Karpas-422 (cell line): ENCODE results near the gene EPC2. TPM values are rescaled to one million over a fixed set of nuclear protein-coding genes. Genes with fewer than 3 reads are reported as not detected.
"Not testable (repeated sequence)": the region's sequence is repeated elsewhere in the genome, so short reads cannot be mapped to it uniquely, and the experiment has no call there.

Experiments
- DNase-seq: peaks from one replicate; pipeline ENCODE4 v3.0.0-alpha.2; 2015
- H2AFZ ChIP-seq: fragments of 200-600 bp; sonication (generic); 2 replicates; pipeline ENCODE4 v1.6.1; 2014; ENCODE audit warnings: antibody characterized with exemption, low read length, mixed read lengths
- H3K27ac ChIP-seq: fragments of 200-600 bp; sonication (generic); 2 replicates; pipeline ENCODE4 v1.5.1; 2014; ENCODE audit warnings: mild to moderate bottlenecking, low read length, moderate library complexity
- H3K27me3 ChIP-seq: fragments of 200-600 bp; sonication (generic); 2 replicates; pipeline ENCODE4 v1.6.1; 2014; ENCODE audit warnings: low read length, mixed read lengths
- H3K36me3 ChIP-seq: fragments of 200-600 bp; sonication (generic); 2 replicates; pipeline ENCODE4 v1.6.1; 2014; ENCODE audit warnings: low read length, mixed read lengths; ENCODE audit not compliant: insufficient read depth
- H3K4me1 ChIP-seq: fragments of 200-600 bp; sonication (generic); 2 replicates; pipeline ENCODE4 v1.6.1; 2014; ENCODE audit warnings: mild to moderate bottlenecking, low read length, mixed read lengths
- H3K4me2 ChIP-seq: fragments of 200-600 bp; sonication (generic); 2 replicates; pipeline ENCODE4 v1.6.1; 2014; ENCODE audit warnings: low read length, low read depth, mild to moderate bottlenecking; ENCODE audit not compliant: poor library complexity, severe bottlenecking
- H3K4me3 ChIP-seq: fragments of 200-600 bp; sonication (generic); 2 replicates; pipeline ENCODE4 v1.5.1; 2014; ENCODE audit warnings: mild to moderate bottlenecking, antibody characterized with exemption, low read length, mixed read lengths
- H3K79me2 ChIP-seq: fragments of 200-600 bp; sonication (generic); 2 replicates; pipeline ENCODE4 v1.6.1; 2014; ENCODE audit warnings: mild to moderate bottlenecking, low read length, mixed read lengths
- H3K9ac ChIP-seq: fragments of 200-600 bp; sonication (generic); 2 replicates; pipeline ENCODE4 v1.6.0; 2014; ENCODE audit warnings: low read length
- H3K9me2 ChIP-seq: fragments of 200-600 bp; sonication (generic), shearing (Covaris generic); replicated peaks from 2 replicates; pipeline ENCODE4 v1.6.0; 2014; ENCODE audit warnings: mild to moderate bottlenecking, low read length, moderate library complexity; ENCODE audit not compliant: insufficient read depth
- H3K9me3 ChIP-seq: fragments of 300-700, 200-600 bp; sonication (generic); 2 replicates; pipeline ENCODE4 v1.6.1; 2014; ENCODE audit warnings: low read length, mixed read lengths
- H4K20me1 ChIP-seq: fragments of 200-600 bp; sonication (generic); 2 replicates; pipeline ENCODE4 v1.6.1; 2014; ENCODE audit warnings: mild to moderate bottlenecking, antibody characterized with exemption, low read length, low read depth; ENCODE audit not compliant: insufficient read depth
- total RNA-seq: library from RNA; depleted of rRNA; stranded (reverse); fragments of >200 nt; shearing (Covaris generic); gene quantifications from 2 replicates; pipeline ENCODE4 v1.2.3, GENCODE V29; 2014; ENCODE audit warnings: low replicate concordance

The EPC2 gene
- total RNA-seq, 1 experiment from 2014 or later: 30.3 TPM

DNA sequence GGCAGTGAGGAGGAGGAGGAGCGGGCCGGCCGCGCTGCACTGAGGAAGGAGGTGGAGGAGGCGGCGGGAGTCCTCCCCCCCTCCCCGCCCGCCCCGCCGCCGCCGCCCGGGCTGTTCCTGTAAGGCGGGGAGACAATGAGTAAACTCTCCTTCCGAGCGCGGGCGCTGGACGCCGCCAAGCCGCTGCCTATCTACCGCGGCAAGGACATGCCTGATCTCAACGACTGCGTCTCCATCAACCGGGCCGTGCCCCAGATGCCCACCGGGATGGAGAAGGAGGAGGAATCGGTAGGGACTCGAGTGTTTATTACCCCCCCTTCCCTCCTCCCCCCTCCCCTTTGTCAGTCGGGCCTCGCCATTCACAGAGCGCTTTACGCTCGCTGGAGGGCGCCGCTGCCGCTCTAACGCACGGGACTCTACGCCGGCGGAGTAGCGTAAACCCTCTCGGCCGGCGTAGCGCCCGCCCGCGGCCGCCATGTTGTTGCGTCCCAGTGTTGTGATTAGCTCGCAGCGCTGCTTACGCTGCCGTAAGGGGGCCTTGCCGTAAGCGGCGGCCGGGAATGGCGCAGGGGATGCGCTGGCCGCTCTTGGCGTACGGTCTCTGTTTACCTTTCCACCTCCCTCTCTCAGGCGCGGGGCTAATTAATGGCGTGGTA is 460 bp downstream of the EPC2 start:
- Histone ChIP-seq H3K4me1 (peaks cover 25% of the 10 kb centered on the region), H3K9me2 (no peaks in the 10 kb centered on the region), H2AFZ (no peak overlapping the region; the same call in 1 of the 2 replicates), H3K4me2 (peak overlapping the region; percentile 79), H3K27me3 (no peaks in the 10 kb centered on the region), H3K9ac (peak overlapping the region; percentile 95), H3K27ac (peak overlapping the region; percentile 76), H3K9me3 (no peaks in the 10 kb centered on the region), H3K36me3 (no peaks in the 10 kb centered on the region), H4K20me1 (peaks cover 24% of the 10 kb centered on the region), H3K79me2 (peaks cover 48% of the 10 kb centered on the region), H3K4me3 (peak overlapping the region; percentile 98)
- peak; percentile 97 for DNase-seq

DNA sequence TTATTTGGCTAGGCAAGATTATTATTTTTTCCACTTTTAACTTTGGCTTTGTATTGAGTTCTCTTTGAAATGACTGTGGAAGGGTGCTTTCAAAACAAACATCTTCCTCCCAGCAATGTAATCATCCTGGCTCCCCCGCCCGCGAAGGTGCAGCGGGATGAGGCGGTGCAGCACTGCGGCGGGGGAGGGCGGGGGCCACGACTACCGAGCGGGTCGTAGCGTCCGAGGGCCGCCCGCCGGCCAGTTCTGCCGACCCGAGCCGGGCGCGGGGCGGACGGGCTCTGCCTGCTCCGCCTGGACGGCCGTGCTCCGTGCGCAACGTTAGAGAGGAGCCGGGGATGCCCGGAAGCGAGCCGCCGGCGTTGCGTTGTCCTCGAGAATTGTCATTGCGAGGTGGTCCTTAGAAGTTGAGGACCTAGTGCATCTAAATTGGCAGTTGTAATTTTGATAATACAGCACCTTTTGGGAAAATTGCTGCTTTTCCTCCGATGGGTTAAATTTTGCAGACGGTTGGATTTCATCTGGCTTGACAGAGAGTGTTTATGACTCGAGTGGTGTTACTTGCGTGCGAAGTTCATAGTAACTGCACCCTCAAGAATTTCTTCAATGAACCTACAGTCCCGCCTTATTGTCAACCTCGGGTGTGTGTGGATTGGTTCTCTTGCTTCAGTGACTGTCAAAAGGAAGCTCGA is 1.1 kb downstream of the EPC2 start:
- Histone ChIP-seq H3K9me2 (no peaks in the 10 kb centered on the region), H4K20me1 (peaks cover 25% of the 10 kb centered on the region), H3K4me1 (peaks cover 31% of the 10 kb centered on the region)

GRCh38 chr2:148646231-148646559 is 1.6 kb downstream of the EPC2 start:
- no peak overlapping the region for H3K27ac ChIP-seq
- peak overlapping the region; percentile 98 for H3K4me3 ChIP-seq
- no peaks in the 10 kb centered on the region for H3K36me3 ChIP-seq
- H3K9ac ChIP-seq: peak overlapping the region; percentile 95
- no peak overlapping the region for H2AFZ ChIP-seq
- H3K4me2 ChIP-seq: peak overlapping the region; percentile 79
- H4K20me1 ChIP-seq: peaks cover 25% of the 10 kb centered on the region
- no peaks in the 10 kb centered on the region for H3K27me3 ChIP-seq
- H3K4me1 ChIP-seq: peaks cover 36% of the 10 kb centered on the region
- no peaks in the 10 kb centered on the region for H3K9me2 ChIP-seq
- H3K79me2 ChIP-seq: peaks cover 60% of the 10 kb centered on the region
- no peaks in the 10 kb centered on the region for H3K9me3 ChIP-seq
- DNase-seq: no peak

More for the DNA sequence above, 1.1 kb downstream of the EPC2 start:
- peak overlapping the region; percentile 95 for H3K9ac ChIP-seq
- DNase-seq: peak; percentile 92
- H3K79me2 ChIP-seq: peaks cover 55% of the 10 kb centered on the region
- peak overlapping the region; percentile 58 for H3K27ac ChIP-seq
- H3K36me3 ChIP-seq: no peaks in the 10 kb centered on the region
- no peaks in the 10 kb centered on the region for H3K27me3 ChIP-seq
- H2AFZ ChIP-seq: no peak overlapping the region
- H3K9me3 ChIP-seq: no peaks in the 10 kb centered on the region
- peak overlapping the region; percentile 98 for H3K4me3 ChIP-seq
- H3K4me2 ChIP-seq: peak overlapping the region; percentile 79

DNA sequence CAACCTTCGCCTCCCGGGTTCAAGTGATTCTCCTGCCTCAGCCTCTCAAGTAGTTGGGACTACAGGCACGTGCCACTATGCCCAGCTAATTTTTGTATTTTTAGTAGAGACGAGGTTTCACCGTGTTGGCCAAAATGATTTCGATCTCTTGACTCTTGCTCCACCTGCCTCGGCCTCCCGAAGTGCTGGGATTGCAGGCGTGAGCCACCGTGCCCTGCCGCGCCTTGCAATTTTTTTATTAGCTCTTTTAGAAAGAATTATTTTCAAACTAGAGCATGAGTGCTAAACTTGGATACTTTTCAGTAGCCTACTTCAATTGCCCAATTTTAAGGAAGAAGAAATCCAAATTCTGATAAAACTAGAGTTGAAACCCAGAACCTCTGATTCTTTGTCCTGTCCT is 3.2 kb downstream of the EPC2 start:
- not testable (repeated sequence) for H3K9me2 ChIP-seq, H3K9me3 ChIP-seq, DNase-seq, H2AFZ ChIP-seq, H3K36me3 ChIP-seq, H3K27me3 ChIP-seq, H3K4me3 ChIP-seq, H3K27ac ChIP-seq, H3K9ac ChIP-seq, H3K4me2 ChIP-seq
- H3K79me2 ChIP-seq: peaks cover 75% of the 10 kb centered on the region
- peaks cover 51% of the 10 kb centered on the region for H3K4me1 ChIP-seq
- H4K20me1 ChIP-seq: peaks cover 25% of the 10 kb centered on the region

GRCh38 chr2:148649936-148650335 is 5.4 kb downstream of the EPC2 start:
- Histone ChIP-seq H3K36me3 (no peaks in the 10 kb centered on the region), H3K79me2 (peaks cover 97% of the 10 kb centered on the region), H4K20me1 (peaks cover 25% of the 10 kb centered on the region), H3K9ac (no peak overlapping the region), H3K4me3 (no peak overlapping the region), H2AFZ (no peak overlapping the region), H3K4me1 (peaks cover 49% of the 10 kb centered on the region), H3K9me2 (no peaks in the 10 kb centered on the region), H3K4me2 (no peak overlapping the region), H3K9me3 (no peaks in the 10 kb centered on the region), H3K27me3 (no peaks in the 10 kb centered on the region), H3K27ac (no peak overlapping the region)
- no peak for DNase-seq

DNA sequence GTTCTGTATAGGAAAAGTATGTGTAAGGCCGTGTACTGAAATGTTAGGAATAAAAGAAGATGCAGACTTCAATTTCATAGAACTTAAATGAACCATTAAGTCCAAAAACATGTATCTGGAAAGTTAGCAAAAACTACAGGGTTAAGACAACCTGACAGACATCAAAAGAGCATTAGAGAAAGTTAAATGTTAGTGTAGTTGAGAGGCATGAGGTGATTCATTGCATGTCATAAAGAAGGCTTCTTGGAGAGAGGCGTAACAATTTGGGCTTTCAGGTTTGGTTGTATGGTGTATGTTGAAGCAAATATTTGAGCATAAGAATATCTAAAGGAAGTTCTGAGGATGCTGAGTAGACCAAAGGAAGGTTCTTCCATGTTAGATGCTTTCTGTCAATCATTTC is 6.3 kb downstream of the EPC2 start:
- DNase-seq: no peak
- H3K9ac ChIP-seq: no peak overlapping the region
- no peak overlapping the region for H3K4me3 ChIP-seq
- peak overlapping the region; percentile 43 for H3K4me2 ChIP-seq
- H3K27ac ChIP-seq: 0 out of 2 replicates have a peak overlapping the region, but pooled peaks have one; percentile 2
- H3K27me3 ChIP-seq: no peaks in the 10 kb centered on the region
- no peaks in the 10 kb centered on the region for H3K36me3 ChIP-seq
- peaks cover 19% of the 10 kb centered on the region for H4K20me1 ChIP-seq
- H3K9me3 ChIP-seq: no peaks in the 10 kb centered on the region
- no peak overlapping the region for H2AFZ ChIP-seq
- H3K4me1 ChIP-seq: peaks cover 49% of the 10 kb centered on the region
- no peaks in the 10 kb centered on the region for H3K9me2 ChIP-seq
- peaks cover 100% of the 10 kb centered on the region for H3K79me2 ChIP-seq

DNA sequence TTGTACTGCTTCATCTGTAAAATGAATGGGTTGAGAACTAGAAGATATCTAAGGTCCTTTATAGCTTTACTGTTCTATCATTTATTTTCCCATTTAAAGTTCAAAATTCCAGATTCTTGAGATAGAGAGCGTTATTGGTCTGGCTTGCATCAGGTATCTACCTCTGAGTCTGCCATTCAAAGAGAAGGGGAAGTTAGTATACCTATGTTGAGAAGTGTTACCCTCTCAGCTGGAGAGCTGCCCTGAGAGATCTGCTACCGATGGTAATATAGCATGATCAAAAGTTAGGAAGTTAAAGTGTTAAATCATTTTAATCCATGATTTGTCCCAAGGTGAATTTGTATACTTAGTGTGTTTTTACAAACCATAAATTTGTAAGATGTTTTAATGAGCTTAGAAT is 7.4 kb downstream of the EPC2 start:
- H3K27ac ChIP-seq: peak overlapping the region; percentile 2; the same call in 1 of the 2 replicates
- H4K20me1 ChIP-seq: peaks cover 14% of the 10 kb centered on the region
- peaks cover 42% of the 10 kb centered on the region for H3K4me1 ChIP-seq
- no peak overlapping the region for H3K9ac ChIP-seq
- peaks cover 100% of the 10 kb centered on the region for H3K79me2 ChIP-seq
- H3K4me2 ChIP-seq: peak overlapping the region; percentile 43
- H3K27me3 ChIP-seq: no peaks in the 10 kb centered on the region
- no peaks in the 10 kb centered on the region for H3K9me2 ChIP-seq
- no peaks in the 10 kb centered on the region for H3K36me3 ChIP-seq
- H2AFZ ChIP-seq: no peak overlapping the region
- no peaks in the 10 kb centered on the region for H3K9me3 ChIP-seq
- DNase-seq: no peak
- H3K4me3 ChIP-seq: no peak overlapping the region

DNA sequence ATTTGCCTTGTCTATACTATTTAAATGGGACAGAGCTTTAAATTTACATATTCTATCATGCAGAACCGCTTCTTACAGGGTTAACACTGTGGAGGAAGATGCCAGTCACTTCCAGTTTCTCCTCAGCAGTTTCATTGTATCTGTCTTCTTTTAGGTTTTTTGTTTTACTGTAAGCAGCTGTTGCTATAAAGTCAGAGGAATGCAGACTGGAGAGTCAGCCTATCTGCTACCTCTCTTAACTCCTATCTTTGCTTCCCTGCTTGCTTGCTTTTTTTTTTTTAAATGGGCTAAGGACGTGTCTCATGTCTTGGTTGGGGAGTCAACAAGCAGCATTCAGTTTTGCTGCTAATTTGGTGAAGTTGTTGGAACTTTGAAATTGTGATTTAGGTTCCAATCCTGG is 8.9 kb downstream of the EPC2 start:
- H4K20me1 ChIP-seq: peaks cover 11% of the 10 kb centered on the region

More for the DNA sequence above, 8.9 kb downstream of the EPC2 start:
- Histone ChIP-seq H3K4me3 (peak overlapping the region; percentile 2; the same call in 1 of the 2 replicates), H3K79me2 (peaks cover 100% of the 10 kb centered on the region), H3K9ac (no peak overlapping the region), H3K4me1 (peaks cover 42% of the 10 kb centered on the region), H3K9me3 (no peaks in the 10 kb centered on the region), H2AFZ (no peak overlapping the region), H3K36me3 (no peaks in the 10 kb centered on the region), H3K27ac (peak overlapping the region; percentile 37), H3K4me2 (peak overlapping the region; percentile 43), H3K27me3 (no peaks in the 10 kb centered on the region), H3K9me2 (no peaks in the 10 kb centered on the region)
- no peak for DNase-seq
